Sigmoid colon (tissue), 7 donors: ENCODE results near the gene AHCYL2. TPM values are rescaled to one million over a fixed set of nuclear protein-coding genes. Genes with fewer than 3 reads are reported as not detected.

Experiments
- DNase-seq: peaks from one replicate; pipeline ENCODE4 v3.0.0-alpha.2; 2019
- H3K27ac ChIP-seq, 4 donors: fragments of 200-600 bp; sonication (generic); one replicate each; pipeline ENCODE4 v1.5.1; 2016 to 2019; ENCODE audit warnings: mild to moderate bottlenecking in 1 of 4
- H3K27me3 ChIP-seq, 3 donors: fragments of 200-600 bp; sonication (generic); one replicate each; pipeline ENCODE4 v1.5.1; 2019; ENCODE audit warnings: mild to moderate bottlenecking in 1 of 3
- H3K36me3 ChIP-seq, 4 donors: fragments of 200-600 bp; sonication (generic); one replicate each; pipeline ENCODE4 v1.5.1; 2016 to 2019
- H3K4me1 ChIP-seq, 4 donors: fragments of 200-600 bp; sonication (generic); one replicate each; pipeline ENCODE4 v1.5.1; 2017 to 2019
- H3K4me3 ChIP-seq, 4 donors: fragments of 200-600 bp; sonication (generic); one replicate each; pipeline ENCODE4 v1.5.1; 2017 to 2019; ENCODE audit warnings: mild to moderate bottlenecking in 2 of 4, moderate library complexity in 1 of 4
- H3K9me3 ChIP-seq, 4 donors: fragments of 200-600 bp in 3 of 4; sonication (generic) in 3 of 4; one replicate each; pipeline versions ENCODE4 v1.5.1 to v1.6.1; 2013 to 2019
- EP300 ChIP-seq, 4 donors: sonication (generic); formaldehyde crosslinking; IDR thresholded peaks; one replicate each; pipeline ENCODE4 v1.6.1; 2017; ENCODE audit warnings: antibody characterized with exemption in 4 of 4
- POLR2A ChIP-seq, 2 donors: fragments of 450-650 bp; IDR thresholded peaks; one replicate each; pipeline ENCODE4 v1.6.1; 2016; ENCODE audit warnings: antibody characterized with exemption in 2 of 2, mild to moderate bottlenecking in 2 of 2, moderate library complexity in 2 of 2
- POLR2AphosphoS5 ChIP-seq, 4 donors: sonication (generic); formaldehyde crosslinking; IDR thresholded peaks; one replicate each; pipeline ENCODE4 v1.6.1; 2017; ENCODE audit warnings: antibody characterized with exemption in 4 of 4
- WGBS, 2 donors: extraction: QIAGEN DNeasy Blood & Tissue Kit; methylation state at CpG; one replicate each; pipeline ENCODE4 v1.1.7; 2013; 5-methylcytosine and 5-hydroxymethylcytosine counted together
- intact Hi-C: fragments of 100-400 bp; cut with DNase I; formaldehyde crosslinking; loops from one replicate; pipeline ENCODE4 v1.15.1; 2023
- polyA plus RNA-seq, 3 donors: library from polyadenylated mRNA; stranded (reverse); fragments of 200-250 nt; gene quantifications; one replicate each; pipeline ENCODE4 v1.2.3, GENCODE V29; 2013
- total RNA-seq, 4 donors: library from RNA; depleted of rRNA; stranded (reverse); fragments of >200 nt; gene quantifications; one replicate each; pipeline ENCODE4 v1.1.0, GENCODE V29; 2016
- TF ChIP-seq, protein P1 (sequence below), 4 experiments: fragments of 450-650 bp in 3 of 4; fragments of 200-600 bp in 1 of 4; IDR thresholded peaks; one replicate each; pipeline ENCODE4 v1.5.1; 2016 to 2019; ENCODE audit warnings: antibody characterized with exemption in 4 of 4, mild to moderate bottlenecking in 3 of 4, moderate library complexity in 2 of 4
- donor health status: healthy with polysubstance abuse.
- donor health status: Bipolar disorder and iron deficiency.
- donor health status: healthy.

Gene AHCYL2
- total and polyA plus RNA-seq, 7 donors: 12.5 to 219 (median 16.8) TPM

DNA sequence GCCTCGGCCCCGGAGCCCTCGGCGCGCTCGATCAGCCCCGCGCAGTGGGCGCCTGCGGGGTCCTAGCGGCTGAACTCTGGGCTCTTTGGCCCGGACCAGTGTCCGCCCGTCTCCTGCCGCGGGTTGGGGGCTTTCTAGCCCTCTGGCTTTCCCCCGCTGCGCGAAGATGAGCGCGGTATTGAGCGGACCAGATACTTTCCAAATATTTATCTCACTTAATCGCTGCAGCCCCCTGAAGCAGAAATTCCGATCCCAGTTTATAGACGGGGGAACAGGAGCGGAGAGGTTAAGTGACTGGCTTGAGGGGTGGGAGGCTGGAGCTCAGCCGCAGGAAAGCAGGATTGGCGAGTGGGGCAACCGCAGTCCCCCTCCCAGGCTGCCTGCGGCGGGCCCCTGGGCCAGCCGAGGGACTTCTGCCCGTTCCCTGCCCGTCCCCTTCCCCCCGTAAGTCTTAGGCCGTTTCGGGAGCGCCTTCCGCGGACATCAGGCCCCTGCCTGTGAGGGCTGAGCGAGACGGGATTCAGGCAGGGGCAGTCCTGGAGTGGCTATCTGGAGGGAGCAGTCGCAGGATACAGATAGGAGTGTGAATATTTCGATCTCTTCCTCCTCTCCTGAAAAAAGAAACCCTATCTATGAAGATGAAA lies 210.0 kb downstream of the AHCYL2 start:
- intact Hi-C loops: no loop called here
- Histone ChIP-seq H3K27ac (peak overlapping the region; percentile 52 to 73 (median 70)), H3K4me3 (peak overlapping the region; percentile 45 to 84 (median 61)), H3K9me3 (no peaks in the 10 kb centered on the region), H3K4me1 (peaks cover 0 to 22% (median 16%) of the 10 kb centered on the region in 4 donors), H3K36me3 (no peaks in the 10 kb centered on the region), H3K27me3 (peaks cover 8 to 33% (median 19%) of the 10 kb centered on the region in 3 donors)
- DNase-seq: no peak
- no peak for TF ChIP-seq EP300 (IDR thresholded peaks at IDR 0.05)
- TF ChIP-seq POLR2A (IDR thresholded peaks at IDR 0.05): no peak
- TF ChIP-seq POLR2AphosphoS5 (IDR thresholded peaks at IDR 0.05): no peak
- TF ChIP-seq, protein P1, sequence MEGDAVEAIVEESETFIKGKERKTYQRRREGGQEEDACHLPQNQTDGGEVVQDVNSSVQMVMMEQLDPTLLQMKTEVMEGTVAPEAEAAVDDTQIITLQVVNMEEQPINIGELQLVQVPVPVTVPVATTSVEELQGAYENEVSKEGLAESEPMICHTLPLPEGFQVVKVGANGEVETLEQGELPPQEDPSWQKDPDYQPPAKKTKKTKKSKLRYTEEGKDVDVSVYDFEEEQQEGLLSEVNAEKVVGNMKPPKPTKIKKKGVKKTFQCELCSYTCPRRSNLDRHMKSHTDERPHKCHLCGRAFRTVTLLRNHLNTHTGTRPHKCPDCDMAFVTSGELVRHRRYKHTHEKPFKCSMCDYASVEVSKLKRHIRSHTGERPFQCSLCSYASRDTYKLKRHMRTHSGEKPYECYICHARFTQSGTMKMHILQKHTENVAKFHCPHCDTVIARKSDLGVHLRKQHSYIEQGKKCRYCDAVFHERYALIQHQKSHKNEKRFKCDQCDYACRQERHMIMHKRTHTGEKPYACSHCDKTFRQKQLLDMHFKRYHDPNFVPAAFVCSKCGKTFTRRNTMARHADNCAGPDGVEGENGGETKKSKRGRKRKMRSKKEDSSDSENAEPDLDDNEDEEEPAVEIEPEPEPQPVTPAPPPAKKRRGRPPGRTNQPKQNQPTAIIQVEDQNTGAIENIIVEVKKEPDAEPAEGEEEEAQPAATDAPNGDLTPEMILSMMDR (IDR thresholded peaks at IDR 0.05): no peak
- WGBS, 2 donors: 1% methylated on average over 44 of the region's 44 CpGs

DNA sequence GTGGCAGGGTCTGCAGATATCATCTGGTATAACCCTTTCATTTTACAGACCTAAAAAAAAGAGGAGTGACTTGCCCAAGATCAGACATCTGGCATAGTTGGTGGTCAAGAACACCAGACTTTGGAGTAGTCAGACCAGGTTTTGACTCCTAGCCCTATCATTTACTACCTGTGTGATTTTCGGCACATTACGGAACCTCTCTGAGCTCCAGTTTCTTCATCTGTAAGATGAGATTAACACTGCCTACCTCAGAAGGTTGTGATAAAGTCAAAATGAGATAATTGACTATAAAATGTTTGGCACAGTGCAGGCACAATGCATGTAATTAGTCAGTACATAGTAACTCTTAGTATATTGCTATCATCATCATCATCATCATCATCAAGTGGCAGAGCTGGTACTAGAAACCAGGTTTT lies 210.6 kb downstream of the AHCYL2 start:
- peaks cover 0 to 22% (median 16%) of the 10 kb centered on the region in 4 donors for H3K4me1 ChIP-seq
- intact Hi-C loops: no loop called here
- H3K27me3 ChIP-seq: peaks cover 8 to 33% (median 19%) of the 10 kb centered on the region in 3 donors
- no peak for DNase-seq
- H3K9me3 ChIP-seq: no peaks in the 10 kb centered on the region
- WGBS, 2 donors: 89 to 96% methylated on average over 2 of the region's 2 CpGs
- no peak overlapping the region for H3K27ac ChIP-seq
- H3K4me3 ChIP-seq: peak overlapping the region in 1 of 4 donors; percentile 84
- no peaks in the 10 kb centered on the region for H3K36me3 ChIP-seq
- TF ChIP-seq POLR2A (IDR thresholded peaks at IDR 0.05) (no peak), EP300 (IDR thresholded peaks at IDR 0.05) (no peak), POLR2AphosphoS5 (IDR thresholded peaks at IDR 0.05) (no peak)
- TF ChIP-seq, protein P1 (IDR thresholded peaks at IDR 0.05): no peak

DNA sequence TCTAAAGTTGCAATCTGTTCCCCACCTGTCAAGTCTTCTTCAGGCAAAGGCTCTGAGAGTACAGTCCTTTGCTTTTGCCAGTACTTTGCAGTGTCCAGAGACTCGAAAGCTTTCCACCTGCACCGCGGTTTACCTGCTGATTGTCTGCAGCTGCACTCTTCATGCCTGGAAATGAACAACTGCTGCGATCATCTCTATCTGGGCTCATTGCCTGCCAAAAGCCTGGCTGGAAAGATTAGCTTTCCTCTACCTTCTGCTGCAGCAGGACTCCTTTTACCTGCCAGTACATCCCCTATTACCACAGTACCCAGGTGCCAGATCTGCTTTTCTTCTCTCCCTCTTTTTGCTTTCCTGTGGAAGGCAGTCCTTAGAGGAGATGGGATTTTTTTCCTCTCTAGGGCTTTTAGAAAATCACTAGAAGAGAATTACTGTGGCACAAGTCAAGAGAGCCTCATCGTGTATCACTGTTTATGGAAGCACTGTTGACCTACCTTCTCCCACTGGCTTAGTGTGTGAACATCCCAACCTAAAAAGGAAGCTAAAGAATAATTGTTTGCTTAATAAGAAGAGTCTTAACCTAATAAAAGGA lies 211.6 kb downstream of the AHCYL2 start:
- H3K27ac ChIP-seq: no peak overlapping the region
- DNase-seq: no peak
- no peaks in the 10 kb centered on the region for H3K36me3 ChIP-seq
- no peak overlapping the region for H3K4me3 ChIP-seq
- H3K9me3 ChIP-seq: no peaks in the 10 kb centered on the region
- intact Hi-C loops: no loop called here
- WGBS, 2 donors: 90 to 94% methylated on average over 5 of the region's 5 CpGs
- H3K27me3 ChIP-seq: peaks cover 8 to 33% (median 19%) of the 10 kb centered on the region in 3 donors
- TF ChIP-seq POLR2AphosphoS5 (IDR thresholded peaks at IDR 0.05) (no peak), POLR2A (IDR thresholded peaks at IDR 0.05) (no peak), EP300 (IDR thresholded peaks at IDR 0.05) (no peak)
- TF ChIP-seq, protein P1 (IDR thresholded peaks at IDR 0.05): no peak
- H3K4me1 ChIP-seq: peaks cover 0 to 22% (median 16%) of the 10 kb centered on the region in 4 donors

DNA sequence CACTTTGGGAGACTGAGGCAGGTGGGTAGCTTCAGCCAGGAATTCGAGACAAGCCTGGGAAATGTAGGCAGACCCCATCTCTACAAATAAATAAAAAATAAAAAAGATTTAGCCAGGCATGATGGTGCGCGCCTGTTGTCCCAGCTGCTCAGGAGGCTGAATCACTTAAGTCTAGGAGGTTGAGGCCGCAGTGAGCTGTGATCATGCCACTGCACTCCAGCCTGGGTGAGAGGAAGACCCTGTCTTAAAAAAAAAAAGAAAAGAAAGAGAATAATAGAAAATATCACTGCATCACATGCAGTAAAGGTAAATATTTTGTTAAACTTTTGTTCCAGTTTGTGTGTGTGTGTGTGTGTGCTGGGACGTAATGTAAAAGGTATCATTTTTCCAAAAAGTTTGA lies 212.4 kb downstream of the AHCYL2 start:
- Histone ChIP-seq H3K9me3 (no peaks in the 10 kb centered on the region), H3K27ac (no peak overlapping the region), H3K36me3 (no peaks in the 10 kb centered on the region), H3K27me3 (peaks cover 8 to 27% (median 17%) of the 10 kb centered on the region in 3 donors), H3K4me3 (no peak overlapping the region), H3K4me1 (peaks cover 0 to 22% (median 16%) of the 10 kb centered on the region in 4 donors)
- WGBS, 2 donors: 92 to 96% methylated on average over 5 of the region's 5 CpGs
- no peak for DNase-seq
- intact Hi-C loops: no loop called here
- no peak for TF ChIP-seq EP300 (IDR thresholded peaks at IDR 0.05)
- TF ChIP-seq POLR2A (IDR thresholded peaks at IDR 0.05): no peak
- no peak for TF ChIP-seq POLR2AphosphoS5 (IDR thresholded peaks at IDR 0.05)
- TF ChIP-seq, protein P1 (IDR thresholded peaks at IDR 0.05): no peak
